ENCODE measurements around the gene CHCHD3. TPM values are rescaled to one million over a fixed set of nuclear protein-coding genes. Genes with fewer than 3 reads are reported as not detected.

Gene CHCHD3
- total RNA-seq, 2 experiments from 2014 or later: 62.0 to 65.0 TPM

DNA sequence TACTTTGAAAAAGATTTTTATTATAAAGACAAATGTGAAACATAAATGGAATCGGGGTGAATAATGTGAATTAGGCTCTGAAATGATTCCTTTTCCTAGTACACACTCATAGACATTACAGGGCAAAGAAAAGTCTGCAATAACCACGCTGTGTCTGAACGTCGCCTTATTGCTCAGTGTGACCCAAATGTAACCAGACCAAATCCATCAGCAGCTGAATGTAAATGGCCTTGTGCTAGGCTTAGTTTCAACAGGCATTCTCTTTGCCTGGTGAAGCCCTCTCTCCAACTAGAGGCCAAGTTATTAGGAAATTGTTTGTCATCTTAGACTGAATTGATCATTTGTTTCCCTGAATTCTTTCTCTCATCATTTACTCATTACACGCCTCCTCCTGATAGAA is 225.5 kb downstream of the CHCHD3 start:
- Mint-ChIP-seq H3K36me3 (ENCODE audit: low read depth) (peaks cover 26% of the 10 kb centered on the region), H3K9me3 (no peaks in the 10 kb centered on the region), H3K27ac (no peak overlapping the region), H3K4me1 (ENCODE audit: low read depth) (peaks cover 3% of the 10 kb centered on the region), H3K27me3 (ENCODE audit: low read depth) (no peaks in the 10 kb centered on the region), H3K4me3 (no peak overlapping the region)
- intact Hi-C loops (cut with micrococcal nuclease): no loop called here
- DNase-seq: no peak
- CTCF ChIA-PET: no interaction called here

GRCh38 chr7:132855901-132856300 is 226.0 kb downstream of the CHCHD3 start:
- Mint-ChIP-seq H3K27ac (no peak overlapping the region), H3K27me3 (ENCODE audit: low read depth) (no peaks in the 10 kb centered on the region), H3K36me3 (ENCODE audit: low read depth) (peaks cover 22% of the 10 kb centered on the region), H3K4me1 (ENCODE audit: low read depth) (peaks cover 3% of the 10 kb centered on the region), H3K9me3 (no peaks in the 10 kb centered on the region), H3K4me3 (no peak overlapping the region)
- CTCF ChIA-PET: no interaction called here
- DNase-seq: no peak
- intact Hi-C loops (cut with micrococcal nuclease): no loop called here

DNA sequence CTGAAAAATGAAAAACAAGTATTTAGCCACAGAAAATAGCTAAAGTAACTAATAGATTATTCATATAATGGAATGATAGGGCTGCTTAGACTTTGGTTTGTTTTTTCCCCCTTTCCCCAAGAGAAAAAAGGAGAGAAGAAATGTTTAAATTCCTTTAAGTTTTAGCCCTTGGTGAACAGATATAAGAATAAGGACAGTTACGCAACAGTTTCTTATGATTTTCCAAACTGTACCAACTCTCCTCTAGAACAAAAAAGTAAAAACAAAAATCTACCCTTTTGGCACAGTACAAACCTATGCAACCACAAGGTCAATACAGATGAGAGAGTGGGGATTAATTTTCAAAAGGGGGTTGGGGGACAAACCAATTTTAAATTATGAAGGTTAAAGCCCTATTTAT is 227.7 kb downstream of the CHCHD3 start:
- intact Hi-C loops (cut with micrococcal nuclease): no loop called here
- H3K4me1 Mint-ChIP-seq (ENCODE audit: low read depth): peaks cover 3% of the 10 kb centered on the region
- no peak overlapping the region for H3K27ac Mint-ChIP-seq

GRCh38 chr7:132847376-132847775 is 234.5 kb downstream of the CHCHD3 start:
- CTCF ChIA-PET: no interaction called here
- intact Hi-C loops (cut with micrococcal nuclease): no loop called here
- Mint-ChIP-seq H3K9me3 (no peaks in the 10 kb centered on the region), H3K27me3 (ENCODE audit: low read depth) (no peaks in the 10 kb centered on the region), H3K4me3 (no peak overlapping the region), H3K36me3 (ENCODE audit: low read depth) (peaks cover 11% of the 10 kb centered on the region), H3K4me1 (ENCODE audit: low read depth) (no peaks in the 10 kb centered on the region), H3K27ac (no peak overlapping the region)
- no peak for DNase-seq

More for the DNA sequence above, 227.7 kb downstream of the CHCHD3 start:
- H3K4me3 Mint-ChIP-seq: no peak overlapping the region
- H3K36me3 Mint-ChIP-seq (ENCODE audit: low read depth): peaks cover 23% of the 10 kb centered on the region
- H3K27me3 Mint-ChIP-seq (ENCODE audit: low read depth): no peaks in the 10 kb centered on the region
- no peak for DNase-seq
- CTCF ChIA-PET: no interaction called here
- H3K9me3 Mint-ChIP-seq: no peaks in the 10 kb centered on the region

GRCh38 chr7:132846086-132846485 is 235.8 kb downstream of the CHCHD3 start:
- no peak overlapping the region for H3K4me3 Mint-ChIP-seq
- H3K36me3 Mint-ChIP-seq (ENCODE audit: low read depth): peaks cover 8% of the 10 kb centered on the region
- H3K9me3 Mint-ChIP-seq: no peaks in the 10 kb centered on the region
- H3K27me3 Mint-ChIP-seq (ENCODE audit: low read depth): no peaks in the 10 kb centered on the region
- intact Hi-C loops (cut with micrococcal nuclease): no loop called here
- H3K27ac Mint-ChIP-seq: no peak overlapping the region
- H3K4me1 Mint-ChIP-seq (ENCODE audit: low read depth): no peaks in the 10 kb centered on the region
- DNase-seq: no peak
- CTCF ChIA-PET: interaction anchor here (0.6 kb wide), 1 partner anchor 84 kb away, joined by 3 read pairs; no protein-coding TSS in a partner anchor

GRCh38 chr7:132842478-132842877 is 239.4 kb downstream of the CHCHD3 start:
- Mint-ChIP-seq H3K36me3 (ENCODE audit: low read depth) (peaks cover 7% of the 10 kb centered on the region), H3K27me3 (ENCODE audit: low read depth) (no peaks in the 10 kb centered on the region), H3K4me3 (no peak overlapping the region), H3K4me1 (ENCODE audit: low read depth) (no peaks in the 10 kb centered on the region), H3K27ac (no peak overlapping the region), H3K9me3 (no peaks in the 10 kb centered on the region)
- CTCF ChIA-PET: interaction anchor here (1.2 kb wide), 1 partner anchor 9 kb away, joined by 3 read pairs; no protein-coding TSS in a partner anchor
- no peak for DNase-seq
- intact Hi-C loops (cut with micrococcal nuclease): no loop called here

GRCh38 chr7:132840199-132840598 is 241.7 kb downstream of the CHCHD3 start:
- H3K27ac Mint-ChIP-seq: no peak overlapping the region
- CTCF ChIA-PET: no interaction called here
- no peaks in the 10 kb centered on the region for H3K27me3 Mint-ChIP-seq (ENCODE audit: low read depth)
- no peak for DNase-seq
- H3K36me3 Mint-ChIP-seq (ENCODE audit: low read depth): peaks cover 22% of the 10 kb centered on the region
- no peaks in the 10 kb centered on the region for H3K9me3 Mint-ChIP-seq
- no peak overlapping the region for H3K4me3 Mint-ChIP-seq
- no peaks in the 10 kb centered on the region for H3K4me1 Mint-ChIP-seq (ENCODE audit: low read depth)
- intact Hi-C loops (cut with micrococcal nuclease): no loop called here

DNA sequence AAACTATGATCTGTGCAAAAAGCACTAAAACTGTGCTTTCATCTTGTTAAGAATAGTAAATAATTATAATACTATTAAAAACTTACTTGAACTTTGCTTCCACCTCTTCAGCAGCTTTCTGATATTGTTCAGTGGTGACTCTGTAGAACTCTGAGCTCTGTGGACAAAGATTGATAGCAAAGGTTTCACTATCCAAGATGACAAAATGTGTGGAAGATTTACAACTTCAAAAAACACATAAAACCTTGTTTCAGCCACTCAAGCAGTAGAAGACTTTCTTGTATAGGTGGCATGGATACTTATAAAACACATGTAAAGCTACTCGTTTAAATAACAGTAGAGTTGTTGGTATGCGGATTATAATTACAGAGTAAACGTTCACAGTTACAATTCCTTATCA is 243.6 kb downstream of the CHCHD3 start:
- H3K4me1 Mint-ChIP-seq (ENCODE audit: low read depth): no peaks in the 10 kb centered on the region
- CTCF ChIA-PET: no interaction called here
- no peak overlapping the region for H3K27ac Mint-ChIP-seq
- peaks cover 25% of the 10 kb centered on the region for H3K36me3 Mint-ChIP-seq (ENCODE audit: low read depth)
- no peak overlapping the region for H3K4me3 Mint-ChIP-seq
- intact Hi-C loops (cut with micrococcal nuclease): no loop called here
- no peaks in the 10 kb centered on the region for H3K9me3 Mint-ChIP-seq
- no peaks in the 10 kb centered on the region for H3K27me3 Mint-ChIP-seq (ENCODE audit: low read depth)
- no peak for DNase-seq

GRCh38 chr7:132837529-132837928 is 244.4 kb downstream of the CHCHD3 start:
- Mint-ChIP-seq H3K4me3 (no peak overlapping the region), H3K36me3 (ENCODE audit: low read depth) (peaks cover 25% of the 10 kb centered on the region), H3K4me1 (ENCODE audit: low read depth) (no peaks in the 10 kb centered on the region), H3K27ac (no peak overlapping the region), H3K27me3 (ENCODE audit: low read depth) (no peaks in the 10 kb centered on the region), H3K9me3 (no peaks in the 10 kb centered on the region)
- CTCF ChIA-PET: no interaction called here
- intact Hi-C loops (cut with micrococcal nuclease): no loop called here
- no peak for DNase-seq

DNA sequence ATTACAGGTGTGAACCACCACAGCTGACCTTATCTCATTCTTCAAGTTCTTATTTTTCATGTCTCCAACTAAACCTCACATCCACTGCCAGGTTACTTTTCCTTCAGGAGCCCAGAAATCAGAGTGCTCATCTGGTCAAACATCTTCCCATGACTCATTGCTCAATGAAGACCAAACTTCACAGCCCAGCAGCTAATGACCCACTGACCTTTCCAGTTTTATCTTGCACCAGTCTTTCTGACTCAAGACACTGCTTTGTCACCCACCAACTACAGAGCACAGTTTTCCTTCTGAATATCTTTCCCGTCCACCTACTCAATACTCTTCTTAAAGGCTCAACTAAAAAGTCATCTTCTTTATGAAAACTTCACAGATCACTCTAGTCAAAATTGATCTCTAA is 245.1 kb downstream of the CHCHD3 start:
- Mint-ChIP-seq H3K27ac (no peak overlapping the region), H3K4me3 (no peak overlapping the region), H3K27me3 (ENCODE audit: low read depth) (no peaks in the 10 kb centered on the region), H3K9me3 (no peaks in the 10 kb centered on the region), H3K4me1 (ENCODE audit: low read depth) (no peaks in the 10 kb centered on the region), H3K36me3 (ENCODE audit: low read depth) (peaks cover 26% of the 10 kb centered on the region)
- DNase-seq: no peak
- CTCF ChIA-PET: no interaction called here
- intact Hi-C loops (cut with micrococcal nuclease): no loop called here

- intact Hi-C loops (cut with micrococcal nuclease): no loop called here
- H3K27me3 Mint-ChIP-seq (ENCODE audit: low read depth): no peaks in the 10 kb centered on the region
- no peaks in the 10 kb centered on the region for H3K9me3 Mint-ChIP-seq
- H3K36me3 Mint-ChIP-seq (ENCODE audit: low read depth): peaks cover 20% of the 10 kb centered on the region
- H3K4me3 Mint-ChIP-seq: no peak overlapping the region
- DNase-seq: no peak
- CTCF ChIA-PET: no interaction called here
- H3K27ac Mint-ChIP-seq: no peak overlapping the region
- H3K4me1 Mint-ChIP-seq (ENCODE audit: low read depth): peaks cover 12% of the 10 kb centered on the region
Observed at GRCh38 chr7:132830941-132831340, 250.9 kb downstream of the CHCHD3 start.

GRCh38 chr7:132828502-132828901 is 253.4 kb downstream of the CHCHD3 start:
- Mint-ChIP-seq H3K27ac (no peak overlapping the region), H3K4me3 (no peak overlapping the region)
- CTCF ChIA-PET: no interaction called here

GRCh38 chr7:132825932-132826835 is 255.7 kb downstream of the CHCHD3 start:
- no peak overlapping the region for H3K27ac Mint-ChIP-seq
- DNase-seq: no peak
- H3K27me3 Mint-ChIP-seq (ENCODE audit: low read depth): no peaks in the 10 kb centered on the region
- H3K4me3 Mint-ChIP-seq: no peak overlapping the region
- intact Hi-C loops (cut with micrococcal nuclease): no loop called here
- H3K4me1 Mint-ChIP-seq (ENCODE audit: low read depth): peaks cover 19% of the 10 kb centered on the region
- H3K9me3 Mint-ChIP-seq: no peaks in the 10 kb centered on the region
- CTCF ChIA-PET: interaction anchor here (1.0 to 1.7 kb wide), 3 partner anchors 7 to 21 kb away, joined by 3 read pairs; no protein-coding TSS in a partner anchor
- H3K36me3 Mint-ChIP-seq (ENCODE audit: low read depth): peaks cover 21% of the 10 kb centered on the region

More at GRCh38 chr7:132828502-132828901, 253.4 kb downstream of the CHCHD3 start:
- no peak for DNase-seq
- intact Hi-C loops (cut with micrococcal nuclease): no loop called here
- Mint-ChIP-seq H3K9me3 (no peaks in the 10 kb centered on the region), H3K4me1 (ENCODE audit: low read depth) (peaks cover 19% of the 10 kb centered on the region), H3K27me3 (ENCODE audit: low read depth) (no peaks in the 10 kb centered on the region), H3K36me3 (ENCODE audit: low read depth) (peaks cover 24% of the 10 kb centered on the region)

All from activated naive CD4-positive, alpha-beta T cell treated with anti-CD3 and anti-CD28 coated beads for 36 hours (primary cell).